Measurements from ENCODE around the gene CFAP69.
"Not testable (repeated sequence)": the region's sequence is repeated elsewhere in the genome, so short reads cannot be mapped to it uniquely, and the experiment has no call there.

CFAP69 gene

GRCh38 chr7:90272242-90272641, 27.3 kb downstream of the CFAP69 start:
- DNase-seq: no peak

- DNase-seq: no peak
Observed at GRCh38 chr7:90274161-90274560, 29.2 kb downstream of the CFAP69 start.

- no peak for DNase-seq
Observed at GRCh38 chr7:90276033-90276728, 31.2 kb downstream of the CFAP69 start.

GRCh38 chr7:90288154-90288553, 43.2 kb downstream of the CFAP69 start:
- DNase-seq: no peak

- no peak for DNase-seq
Observed at GRCh38 chr7:90290244-90291113, 45.5 kb downstream of the CFAP69 start.

GRCh38 chr7:90298145-90299038, 53.4 kb downstream of the CFAP69 start:
- no peak for DNase-seq

- DNase-seq: no peak
Observed at GRCh38 chr7:90303241-90303640, 58.3 kb downstream of the CFAP69 start.

- no peak for DNase-seq
Observed at GRCh38 chr7:90309872-90310271, 64.9 kb downstream of the CFAP69 start.

- no peak for DNase-seq
Observed at GRCh38 chr7:90311175-90311574, 66.2 kb downstream of the CFAP69 start.

GRCh38 chr7:90312745-90313144, 67.8 kb downstream of the CFAP69 start:
- no peak for DNase-seq

- DNase-seq: no peak
Observed at GRCh38 chr7:90313907-90314306, 68.9 kb downstream of the CFAP69 start.

GRCh38 chr7:90320014-90320413, 75.0 kb downstream of the CFAP69 start:
- DNase-seq: no peak

- DNase-seq: no peak
Observed at GRCh38 chr7:90320418-90320800, 75.4 kb downstream of the CFAP69 start.

GRCh38 chr7:90320801-90321494, 76.0 kb downstream of the CFAP69 start, which contains the start of gene FAM237B:
FAM237B (minus strand) TSS chr7:90321304; CDS start chr7:90319748, 1,556 bp downstream.
- DNase-seq: no peak

- DNase-seq: no peak
Observed at GRCh38 chr7:90322837-90323236, 77.9 kb downstream of the CFAP69 start.

- no peak for DNase-seq
Observed at GRCh38 chr7:90326500-90326899, 81.5 kb downstream of the CFAP69 start.

GRCh38 chr7:90334193-90334843, 89.3 kb downstream of the CFAP69 start:
- no peak for DNase-seq

GRCh38 chr7:90334926-90335325, 90.0 kb downstream of the CFAP69 start:
- DNase-seq: not testable (repeated sequence)

- DNase-seq: no peak
Observed at GRCh38 chr7:90337106-90337505, 92.1 kb downstream of the CFAP69 start.

- DNase-seq: no peak
Observed at GRCh38 chr7:90345016-90345415, 100.0 kb downstream of the CFAP69 start.

- DNase-seq: no peak
Observed at GRCh38 chr7:90345595-90346335, 100.8 kb downstream of the CFAP69 start.
